Measurements from ENCODE around the gene PET100. TPM values are rescaled to one million over a fixed set of nuclear protein-coding genes. Genes with fewer than 3 reads are reported as not detected.

PET100 gene
- total RNA-seq, 1 donor, result 4.6 TPM

DNA sequence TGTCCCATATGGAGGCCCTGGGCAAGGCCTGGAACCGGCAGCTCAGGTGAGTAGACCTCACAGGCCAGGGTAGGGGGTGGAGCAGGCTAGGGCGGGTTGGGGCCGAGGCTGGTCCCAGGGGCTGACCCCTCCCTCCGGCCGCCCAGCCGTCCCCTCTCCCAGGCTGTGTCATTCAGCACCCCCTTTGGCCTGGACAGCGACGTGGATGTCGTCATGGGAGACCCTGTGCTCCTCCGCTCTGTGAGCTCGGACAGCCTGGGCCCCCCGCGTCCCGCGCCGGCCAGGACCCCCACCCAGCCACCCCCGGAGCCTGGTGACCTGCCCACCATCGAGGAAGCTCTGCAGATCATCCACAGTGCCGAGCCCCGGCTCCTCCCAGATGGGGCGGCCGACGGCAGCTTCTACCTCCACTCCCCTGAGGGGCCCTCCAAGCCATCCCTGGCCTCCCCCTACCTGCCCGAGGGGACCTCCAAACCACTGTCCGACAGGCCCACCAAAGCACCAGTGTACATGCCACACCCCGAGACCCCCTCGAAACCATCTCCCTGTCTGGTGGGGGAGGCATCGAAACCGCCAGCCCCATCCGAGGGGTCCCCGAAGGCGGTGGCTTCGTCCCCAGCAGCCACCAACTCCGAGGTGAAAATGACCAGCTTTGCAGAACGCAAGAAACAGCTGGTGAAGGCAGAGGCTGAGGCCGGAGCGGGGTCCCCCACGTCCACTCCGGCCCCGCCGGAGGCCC, 17.9 kb upstream of the PET100 start:
- DNase-seq (ENCODE audit: low read depth in 2 of 3, low spot score in 2 of 3), result no peak

GRCh38 chr19:7612282-7613274, 17.0 kb upstream of the PET100 start:
- no peak for DNase-seq (ENCODE audit: low read depth in 2 of 3, low spot score in 2 of 3)

DNA sequence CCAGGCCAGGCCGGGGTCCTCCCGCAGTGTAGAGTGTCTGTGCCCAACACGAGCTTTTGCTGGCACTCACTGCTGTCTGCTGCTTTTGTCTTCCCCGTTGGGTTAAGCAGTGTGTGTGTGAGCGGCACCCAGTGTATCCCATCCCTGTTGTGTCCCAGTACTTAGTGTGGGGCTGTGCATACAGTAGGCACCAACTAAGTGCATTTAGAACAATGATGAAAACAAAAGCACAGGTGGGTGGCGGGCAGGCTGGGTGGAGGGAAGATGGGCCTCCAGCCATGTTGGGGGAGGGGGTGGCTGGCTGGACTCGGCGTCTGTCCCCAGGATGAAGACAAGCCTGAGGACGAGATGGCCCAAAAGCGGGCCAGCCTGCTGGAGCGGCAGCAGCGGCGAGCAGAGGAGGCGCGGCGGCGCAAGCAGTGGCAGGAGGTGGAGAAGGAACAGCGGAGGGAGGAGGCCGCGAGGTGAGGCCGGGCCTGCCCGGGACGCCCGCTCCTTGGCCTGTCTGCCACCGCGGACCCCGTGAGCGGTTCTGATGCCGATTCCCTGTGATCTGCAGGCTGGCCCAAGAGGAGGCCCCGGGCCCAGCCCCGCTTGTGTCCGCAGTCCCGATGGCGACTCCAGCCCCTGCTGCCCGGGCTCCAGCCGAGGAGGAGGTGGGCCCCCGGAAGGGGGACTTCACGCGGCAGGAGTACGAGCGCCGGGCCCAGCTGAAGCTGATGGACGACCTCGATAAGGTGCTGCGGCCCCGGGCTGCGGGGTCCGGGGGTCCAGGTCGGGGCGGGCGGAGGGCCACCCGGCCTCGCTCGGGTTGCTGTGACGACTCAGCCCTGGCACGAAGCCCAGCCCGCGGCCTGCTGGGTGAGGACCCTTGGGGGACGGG, 14.5 kb upstream of the PET100 start:
- no peak for DNase-seq (ENCODE audit: low read depth in 2 of 3, low spot score in 2 of 3)

DNA sequence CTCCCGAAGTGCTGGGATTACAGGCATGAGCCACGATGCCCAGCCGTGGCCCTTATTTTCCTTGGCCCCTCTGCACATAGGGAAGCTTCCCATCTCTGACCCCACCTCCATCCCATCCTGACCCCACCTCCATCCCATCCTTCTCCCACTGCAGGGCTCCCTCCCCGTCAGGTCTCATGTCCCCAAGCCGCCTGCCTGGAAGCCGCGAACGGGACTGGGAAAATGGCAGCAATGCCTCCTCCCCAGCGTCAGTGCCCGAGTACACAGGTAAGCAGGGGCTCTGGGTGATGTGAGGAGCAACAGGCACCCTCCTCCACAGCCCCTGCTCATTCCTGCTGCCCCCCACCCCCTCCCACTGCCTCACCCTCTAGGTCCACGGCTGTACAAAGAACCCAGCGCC, 12.4 kb upstream of the PET100 start:
- no peak for DNase-seq (ENCODE audit: low read depth in 2 of 3, low spot score in 2 of 3)

GRCh38 chr19:7617735-7618134, 11.9 kb upstream of the PET100 start:
- no peak for DNase-seq (ENCODE audit: low read depth in 2 of 3, low spot score in 2 of 3)

GRCh38 chr19:7618348-7618747, 11.2 kb upstream of the PET100 start:
- no peak for DNase-seq (ENCODE audit: low read depth in 2 of 3, low spot score in 2 of 3)

GRCh38 chr19:7618771-7619510, 10.7 kb upstream of the PET100 start:
- no peak for DNase-seq (ENCODE audit: low read depth in 2 of 3, low spot score in 2 of 3)

DNA sequence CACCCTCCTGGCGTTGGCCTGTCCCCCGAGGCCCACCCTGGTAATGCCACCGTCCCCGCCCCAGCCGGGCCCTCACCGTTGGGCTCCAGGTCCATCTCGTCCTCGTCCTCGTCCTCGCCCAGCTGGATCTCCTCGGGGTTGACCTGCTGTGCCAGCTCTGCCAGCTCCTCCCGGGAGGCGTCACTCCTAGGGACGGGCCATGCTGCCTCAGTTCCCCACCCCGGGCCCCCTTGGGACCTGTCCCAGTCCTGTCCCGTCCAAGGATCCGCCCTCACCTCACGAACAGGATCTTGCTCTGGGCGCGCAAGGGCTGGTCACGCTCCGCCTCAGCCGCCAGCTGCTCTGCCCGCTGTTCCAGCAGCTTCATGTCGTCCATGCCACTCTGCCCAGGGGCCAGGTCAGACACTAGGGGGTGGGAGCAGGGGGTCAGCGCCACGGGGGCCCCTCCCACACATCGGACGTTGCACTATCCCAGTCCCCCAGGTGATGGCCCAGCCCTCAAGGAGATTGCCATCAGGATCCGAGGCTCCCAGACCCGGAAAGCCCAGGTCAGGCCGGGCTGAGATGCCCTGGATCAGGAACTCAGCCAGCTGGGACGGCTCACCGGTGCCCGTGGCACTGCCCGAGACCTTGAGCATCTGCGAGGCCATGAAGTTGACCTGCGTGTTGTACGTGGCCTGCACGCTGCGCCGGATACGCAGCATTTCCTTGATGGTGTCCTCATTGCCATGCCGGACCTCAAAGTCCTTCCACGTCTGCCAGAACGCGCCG, 9.7 kb upstream of the PET100 start:
- no peak for DNase-seq (ENCODE audit: low read depth in 2 of 3, low spot score in 2 of 3)

DNA sequence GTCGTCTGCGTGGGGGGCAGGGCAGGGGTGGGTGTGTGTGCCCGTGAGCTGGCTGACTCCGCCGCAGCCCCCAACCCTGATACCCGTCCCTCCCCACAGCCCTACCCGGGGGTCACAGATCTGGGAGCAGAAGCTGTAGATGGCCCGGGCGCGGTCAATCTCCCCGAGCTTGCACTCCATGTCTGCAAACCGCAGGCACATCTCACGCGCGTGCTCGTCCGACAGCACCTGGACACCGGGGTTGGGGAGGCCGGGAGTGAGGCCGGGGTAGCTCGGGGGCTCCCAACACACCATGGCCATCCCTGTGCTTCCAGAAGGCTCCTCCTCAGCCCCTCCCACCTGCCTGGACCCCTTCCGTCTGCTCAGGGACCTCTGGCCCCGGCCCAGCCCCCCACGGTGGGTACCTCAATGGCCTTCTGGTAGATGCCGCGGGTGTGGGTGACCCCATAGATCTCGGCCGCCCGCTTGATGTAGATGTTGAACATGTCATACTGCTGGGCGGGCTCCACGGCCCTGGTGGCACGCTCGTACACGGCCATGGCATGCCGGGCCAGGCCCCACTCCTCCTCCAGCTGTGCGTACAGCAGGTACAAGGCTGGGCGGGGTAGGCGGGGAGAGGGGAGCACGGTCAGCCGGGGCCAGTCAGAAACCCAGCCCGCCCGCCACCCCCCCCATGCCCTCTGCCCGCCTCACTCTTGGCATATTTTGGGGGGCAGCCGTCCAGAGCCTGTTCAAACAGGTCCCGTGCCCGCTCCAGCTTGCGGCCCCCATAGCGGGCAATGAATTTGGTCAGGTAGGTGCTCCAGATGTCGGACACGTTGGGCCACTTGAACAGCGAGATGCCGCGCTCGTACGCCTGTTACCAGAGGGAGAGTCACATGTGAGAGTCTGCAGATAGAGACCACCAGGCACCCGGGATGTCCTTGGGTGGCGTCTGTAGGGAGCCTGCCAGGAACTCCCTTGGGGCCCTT, 8.9 kb upstream of the PET100 start:
- DNase-seq (ENCODE audit: low read depth in 2 of 3, low spot score in 2 of 3), result no peak

- DNase-seq (ENCODE audit: low read depth in 2 of 3, low spot score in 2 of 3), result no peak
Measured at GRCh38 chr19:7622933-7623685, 6.5 kb upstream of the PET100 start.

DNA sequence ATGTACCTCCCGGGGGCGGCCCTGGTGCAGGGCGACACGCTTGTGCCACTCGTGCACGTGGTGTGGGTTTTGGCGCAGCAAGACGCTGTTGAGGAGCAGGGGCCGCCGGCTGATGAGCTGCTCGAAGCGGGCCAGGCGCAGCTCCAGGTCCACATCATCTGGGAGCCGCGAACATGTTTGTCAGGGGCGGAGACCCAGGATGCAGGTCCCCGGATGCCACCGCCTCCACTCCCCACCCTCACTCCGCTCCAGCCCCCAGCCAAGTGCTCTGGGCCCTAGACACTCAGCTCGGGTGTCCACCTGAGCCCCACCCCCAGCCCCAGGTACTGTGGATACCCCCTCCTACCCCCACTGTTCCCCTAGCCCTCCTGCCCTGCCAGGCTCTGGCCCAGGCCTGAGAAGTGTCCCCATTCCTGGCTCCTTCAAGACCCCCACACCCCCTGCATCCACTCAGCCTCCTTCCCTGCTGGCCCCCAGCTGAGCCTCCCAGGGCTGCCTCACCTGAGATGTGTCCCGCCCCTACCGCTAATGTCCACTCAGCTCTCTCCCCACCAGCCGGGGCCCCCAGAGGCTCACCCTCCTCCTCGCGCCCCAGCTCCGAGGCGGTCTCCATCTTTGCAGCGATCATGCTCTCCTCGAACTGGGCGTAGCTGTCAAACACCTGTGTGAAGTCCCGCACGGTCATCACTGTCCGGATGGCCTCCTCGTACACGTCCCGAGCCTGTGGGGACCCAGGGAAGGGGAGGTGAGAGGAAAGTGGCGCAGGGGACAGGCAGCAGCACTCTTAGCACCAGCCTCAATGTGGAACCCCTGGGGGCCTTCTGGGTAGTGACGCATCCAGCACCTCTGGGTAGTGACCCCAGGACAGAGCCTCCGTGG, 5.6 kb upstream of the PET100 start:
- DNase-seq (ENCODE audit: low read depth in 2 of 3, low spot score in 2 of 3), result no peak

DNA sequence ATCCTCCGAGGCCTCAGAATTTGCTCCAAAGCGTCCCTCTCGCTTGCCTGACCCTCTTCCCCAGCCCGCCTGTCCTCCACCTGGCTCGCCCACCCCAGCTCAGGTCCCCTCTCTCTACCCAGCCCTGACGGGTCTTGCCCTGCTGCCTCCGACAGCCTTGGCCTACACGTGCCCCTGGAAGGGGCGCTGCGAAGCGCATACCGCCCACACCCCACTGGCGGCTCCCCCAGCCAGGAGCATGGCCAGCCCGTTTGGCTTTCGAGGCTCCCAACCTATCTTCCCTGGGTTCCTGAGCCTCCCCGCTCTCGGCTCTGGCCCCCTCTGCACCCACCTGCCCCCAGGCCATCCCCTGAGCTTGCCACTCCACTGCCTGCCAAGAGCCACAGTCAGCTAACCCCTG, 4.8 kb upstream of the PET100 start:
- no peak for DNase-seq (ENCODE audit: low read depth in 2 of 3, low spot score in 2 of 3)

DNA sequence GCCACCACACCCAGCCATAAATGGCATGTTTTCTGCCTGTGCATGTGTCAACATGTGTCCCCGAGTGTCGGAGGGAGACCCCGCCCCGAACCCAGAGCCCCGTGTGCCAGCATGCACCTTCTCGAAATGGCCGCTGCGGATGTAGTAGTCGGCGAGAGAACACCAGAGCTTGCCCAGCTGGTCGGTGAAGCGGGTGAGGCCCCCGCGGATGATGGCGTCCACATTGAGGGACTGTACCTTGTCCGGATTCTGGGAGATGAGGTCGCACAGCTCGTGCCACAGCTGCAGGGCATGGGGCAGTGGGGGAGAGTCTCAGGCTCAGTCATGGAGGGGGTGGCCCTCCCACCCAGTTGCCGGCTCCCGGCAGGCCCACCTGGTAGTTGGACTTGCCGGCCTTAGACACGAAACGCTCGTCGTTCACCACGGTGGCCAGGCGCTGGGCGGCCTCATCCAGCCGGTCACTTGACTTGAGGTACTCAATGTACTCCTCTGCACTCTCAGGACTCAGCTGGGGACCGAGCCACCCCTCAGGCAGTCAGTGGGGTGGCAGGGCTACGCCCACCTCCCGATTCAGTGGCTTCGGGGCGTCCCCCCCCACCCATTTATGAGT, 3.7 kb upstream of the PET100 start:
- DNase-seq (ENCODE audit: low read depth in 2 of 3, low spot score in 2 of 3), result no peak

DNA sequence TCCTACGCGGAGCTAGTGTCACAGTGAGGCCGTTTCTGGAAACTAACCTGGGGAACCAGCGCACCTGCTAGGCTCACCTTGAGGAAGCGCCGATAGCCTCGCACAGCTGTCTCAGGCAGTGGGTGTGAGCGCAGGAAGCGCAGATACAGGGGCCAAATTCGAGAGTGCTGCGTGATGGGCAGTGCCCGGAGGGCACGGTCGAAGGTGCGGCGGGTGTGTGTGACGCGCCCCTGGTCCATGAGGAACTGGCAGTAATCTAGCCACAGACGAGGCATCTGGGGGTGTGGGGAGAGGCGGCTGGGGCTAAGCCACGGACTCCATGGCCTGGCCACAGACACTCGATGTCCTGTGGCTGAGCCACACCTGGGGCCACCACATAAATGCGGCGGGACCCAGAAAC, 2.4 kb upstream of the PET100 start:
- no peak for DNase-seq (ENCODE audit: low read depth in 2 of 3, low spot score in 2 of 3)

GRCh38 chr19:7628589-7629311, 843 bp upstream of the PET100 start:
- DNase-seq (ENCODE audit: low read depth in 2 of 3, low spot score in 2 of 3), result no peak
